Prostate gland (tissue), 2 donors: ENCODE results near the gene DDI1.

ENCODE experiments used
- CTCF ChIP-seq, 4 experiments: fragments of 200-600 bp in 2 of 4; fragments of 450-650 bp in 2 of 4; sonication (generic) in 2 of 4; IDR thresholded peaks; 1 replicate in 3 of 4; 2 replicates in 1 of 4; pipeline ENCODE4 v1.5.1; 2016 to 2019; ENCODE audit warnings: antibody characterized with exemption in 4 of 4, mild to moderate bottlenecking in 2 of 4, moderate library complexity in 2 of 4
- POLR2A ChIP-seq: fragments of 450-650 bp; IDR thresholded peaks from one replicate; pipeline ENCODE4 v1.6.1; 2016; ENCODE audit warnings: antibody characterized with exemption, mild to moderate bottlenecking
- POLR2AphosphoS5 ChIP-seq: sonication (generic); formaldehyde crosslinking; IDR thresholded peaks from one replicate; pipeline ENCODE4 v1.6.1; 2017; ENCODE audit warnings: antibody characterized with exemption

DNA sequence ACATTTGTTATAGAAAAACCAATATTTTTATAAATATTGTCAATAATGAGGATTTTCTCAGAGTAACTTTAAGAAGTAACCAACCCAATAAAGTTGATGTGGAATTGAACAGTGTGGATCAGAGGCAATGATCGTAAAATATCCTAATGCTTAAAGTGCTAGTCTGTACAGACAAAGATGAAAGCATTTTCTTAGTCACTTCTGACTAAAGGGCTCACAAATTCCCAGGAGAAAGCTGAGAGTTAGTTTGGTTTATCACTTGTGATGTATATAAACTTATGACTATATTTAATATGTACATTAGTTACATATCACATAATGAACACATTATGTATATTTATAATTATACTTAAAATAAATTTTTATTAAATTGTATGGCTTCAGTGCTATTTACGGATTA is 25.4 kb upstream of the DDI1 start:
- TF ChIP-seq POLR2AphosphoS5 (no peak), CTCF (IDR thresholded peaks at IDR 0.05) (no peak), POLR2A (no peak)
